Activated naive CD4-positive, alpha-beta T cell treated with anti-CD3 and anti-CD28 coated beads, Interleukin-2, amount 50 U/mL, for 16 hours (primary cell): ENCODE results near the gene HIBCH.
A peak's percentile ranks its signal among the peaks of the same experiment; 100 is the strongest.
"Not testable (repeated sequence)": the region's sequence is repeated elsewhere in the genome, so short reads cannot be mapped to it uniquely, and the experiment has no call there.

Experiments
- DNase-seq: peaks from one replicate; pipeline ENCODE4 v3.0.0-alpha.2; 2020

The HIBCH gene

GRCh38 chr2:190182071-190182524, 137.5 kb downstream of the HIBCH start:
- no peak for DNase-seq

- no peak for DNase-seq
These were observed 138.4 kb downstream of the HIBCH start for GRCh38 chr2:190181123-190181669.

GRCh38 chr2:190180313-190181122, 139.1 kb downstream of the HIBCH start:
- DNase-seq = peak; percentile 16

DNA sequence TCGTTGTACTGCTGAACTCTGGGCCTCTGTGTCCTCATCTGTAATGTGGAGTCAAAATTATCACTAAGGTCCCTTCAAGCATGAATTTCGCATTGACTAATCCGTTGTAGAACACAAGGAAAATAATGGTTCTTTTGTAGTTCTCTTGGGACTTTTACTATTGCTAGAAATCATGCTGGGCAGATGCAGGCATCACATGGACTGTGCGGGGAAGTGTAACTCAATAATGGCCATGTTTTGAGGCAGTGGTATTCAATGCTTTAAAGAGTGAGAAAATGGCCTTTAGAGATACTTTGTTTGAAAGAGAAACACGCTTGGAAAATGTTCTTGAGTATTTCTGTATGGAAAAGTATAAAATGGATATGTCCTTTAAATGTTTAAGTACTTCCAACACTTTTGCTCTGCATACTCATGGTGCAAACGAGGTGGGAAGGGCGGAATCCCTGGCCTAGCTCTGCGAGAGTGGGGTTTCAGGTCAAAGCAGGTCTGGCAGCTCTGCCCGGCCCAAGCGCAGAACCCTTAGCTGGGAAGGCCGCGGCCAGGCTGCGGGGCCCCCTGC, 139.8 kb downstream of the HIBCH start:
- DNase-seq = no peak

DNA sequence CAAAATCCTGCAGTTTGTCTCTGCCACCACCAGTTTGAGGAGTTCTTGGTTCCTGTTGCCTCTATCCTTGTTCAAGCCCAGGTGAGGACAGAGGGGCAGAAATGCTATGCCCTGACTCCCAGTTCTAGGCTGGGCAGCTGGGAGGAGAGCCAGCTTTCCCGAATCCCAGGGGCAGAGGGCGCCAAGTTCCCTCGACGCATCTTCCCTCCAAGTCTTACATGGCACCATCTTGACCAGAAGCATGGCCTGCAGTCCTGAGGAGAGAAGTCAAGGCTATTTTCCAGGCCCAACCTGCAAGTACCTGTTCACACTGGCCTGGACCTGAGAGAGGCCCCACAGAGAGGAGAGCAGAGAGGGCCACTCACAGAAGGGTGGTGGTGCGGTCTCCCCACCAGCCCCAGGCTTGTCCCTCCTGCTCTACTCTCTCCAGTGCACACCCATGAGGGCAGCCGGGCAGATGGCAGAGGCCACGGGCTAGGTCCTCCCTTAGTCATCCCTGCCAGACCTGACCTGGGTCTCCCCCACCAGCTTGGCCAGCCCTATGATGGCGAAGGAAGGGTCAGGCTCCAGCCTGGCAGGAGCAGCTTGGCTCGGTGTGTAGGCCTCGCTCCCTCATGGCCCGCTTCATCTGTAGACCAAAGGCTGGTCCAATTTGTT, 141.4 kb downstream of the HIBCH start:
- no peak for DNase-seq

- DNase-seq = no peak
These were observed 142.2 kb downstream of the HIBCH start for GRCh38 chr2:190177249-190178040.

DNA sequence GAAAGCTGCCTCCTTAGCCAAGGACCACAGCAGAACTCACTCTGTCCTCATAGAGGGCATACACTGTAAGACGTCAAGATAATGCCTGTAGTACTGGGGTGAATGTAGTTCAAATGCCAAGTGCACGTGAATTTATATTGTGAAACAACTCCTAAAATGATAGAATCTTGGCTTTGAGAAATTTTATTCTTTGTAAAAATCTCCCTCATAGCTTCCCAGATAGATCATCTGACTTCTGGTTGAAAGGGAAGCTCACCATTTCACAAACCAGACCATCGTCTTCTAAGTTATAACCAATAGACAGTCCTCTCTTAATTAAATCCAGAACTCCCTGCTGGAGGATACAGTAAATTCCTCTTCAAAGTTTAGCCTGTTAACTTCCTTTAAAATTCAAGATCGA, 146.2 kb downstream of the HIBCH start:
- DNase-seq = no peak

GRCh38 chr2:190170673-190171072, 149.0 kb downstream of the HIBCH start:
- no peak for DNase-seq

GRCh38 chr2:190169221-190170072, 150.2 kb downstream of the HIBCH start:
- DNase-seq = no peak

DNA sequence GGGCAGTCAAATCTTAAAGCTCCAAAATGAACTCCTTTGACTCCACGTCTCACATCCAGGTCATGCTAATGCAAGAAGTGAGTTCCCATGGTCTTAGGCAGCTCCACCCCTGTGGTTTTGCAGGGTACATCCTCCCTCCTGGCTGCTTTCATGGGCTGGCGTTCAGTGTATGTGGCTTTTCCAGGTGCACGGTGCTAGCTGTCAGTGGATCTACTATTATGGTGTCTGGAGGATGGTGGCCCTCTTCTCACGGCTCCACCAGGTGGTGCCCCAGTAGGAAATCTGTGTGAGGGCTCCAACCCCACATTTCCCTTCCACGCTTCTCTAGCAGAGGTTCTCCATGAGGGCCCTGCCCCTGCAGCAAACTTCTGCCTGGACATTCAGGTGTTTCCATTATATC, 151.9 kb downstream of the HIBCH start:
- DNase-seq = no peak

DNA sequence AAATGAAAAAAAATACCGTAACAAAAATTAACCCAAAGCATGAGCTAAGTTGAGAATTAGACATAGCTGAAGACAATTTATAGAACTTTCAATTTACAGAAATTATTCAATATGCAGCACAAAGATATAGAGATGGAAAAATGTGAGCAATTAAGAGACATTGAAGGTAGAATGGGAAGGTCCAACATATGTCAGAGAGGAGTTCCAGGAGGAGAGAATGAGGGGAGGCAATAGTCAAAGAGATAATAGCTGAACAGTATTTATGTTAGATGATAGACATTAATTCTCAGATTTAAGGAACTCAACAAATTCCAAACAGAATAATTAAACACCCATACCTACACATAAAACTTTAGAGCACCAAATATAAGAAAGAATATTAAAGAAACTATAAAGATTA, 154.1 kb downstream of the HIBCH start:
- no peak for DNase-seq

- DNase-seq = no peak
These were observed 156.8 kb downstream of the HIBCH start for GRCh38 chr2:190162851-190163250.

DNA sequence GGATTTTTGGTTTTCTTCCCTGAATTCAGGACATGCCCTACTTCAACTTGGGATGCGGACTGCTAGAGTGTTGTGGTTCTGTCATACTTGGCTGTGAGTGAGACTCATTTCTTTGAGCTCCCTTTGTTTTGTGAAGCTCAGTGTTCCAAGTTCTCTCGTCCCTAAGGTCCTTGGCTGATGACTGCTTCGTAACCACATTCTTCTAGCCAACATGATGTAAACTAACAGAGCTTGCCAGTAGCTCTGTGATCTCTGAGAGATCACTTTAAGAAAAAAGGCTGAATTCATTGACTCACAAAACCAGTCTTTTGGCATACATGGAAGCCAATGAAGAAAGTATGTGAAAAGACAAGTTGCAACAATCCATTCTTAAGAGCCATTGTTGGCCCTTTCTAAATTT, 160.2 kb downstream of the HIBCH start:
- no peak for DNase-seq

DNA sequence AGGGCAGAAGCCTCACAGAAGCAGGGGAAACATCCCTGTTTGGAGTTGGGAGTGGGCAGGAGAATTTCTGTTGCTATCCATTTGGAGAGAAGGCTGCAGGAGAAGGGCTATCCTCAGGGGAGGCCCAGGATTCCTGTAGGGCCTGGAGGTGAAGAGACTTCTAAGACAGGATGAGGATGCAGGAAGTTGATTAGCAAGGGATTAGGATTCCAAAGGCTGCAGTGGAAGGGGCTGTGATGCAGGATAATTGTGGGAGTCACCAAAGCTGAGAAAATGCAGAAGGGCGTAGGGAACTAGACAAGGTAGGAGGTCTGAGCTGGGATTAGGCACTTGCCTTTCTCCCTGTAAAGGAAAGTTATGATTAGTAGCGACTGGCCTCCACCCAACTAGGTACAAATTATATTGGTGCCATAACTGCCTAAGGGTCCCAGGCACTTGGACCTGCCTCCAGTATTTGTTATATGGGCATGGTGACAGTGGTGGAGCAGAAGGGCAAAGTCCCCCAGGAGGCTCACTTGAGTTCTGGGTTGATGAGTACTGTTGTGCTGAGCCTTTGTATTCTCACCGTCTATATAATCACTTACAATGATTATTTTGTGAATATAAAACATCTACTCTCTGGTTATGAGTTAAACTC, 160.7 kb downstream of the HIBCH start:
- no peak for DNase-seq

DNA sequence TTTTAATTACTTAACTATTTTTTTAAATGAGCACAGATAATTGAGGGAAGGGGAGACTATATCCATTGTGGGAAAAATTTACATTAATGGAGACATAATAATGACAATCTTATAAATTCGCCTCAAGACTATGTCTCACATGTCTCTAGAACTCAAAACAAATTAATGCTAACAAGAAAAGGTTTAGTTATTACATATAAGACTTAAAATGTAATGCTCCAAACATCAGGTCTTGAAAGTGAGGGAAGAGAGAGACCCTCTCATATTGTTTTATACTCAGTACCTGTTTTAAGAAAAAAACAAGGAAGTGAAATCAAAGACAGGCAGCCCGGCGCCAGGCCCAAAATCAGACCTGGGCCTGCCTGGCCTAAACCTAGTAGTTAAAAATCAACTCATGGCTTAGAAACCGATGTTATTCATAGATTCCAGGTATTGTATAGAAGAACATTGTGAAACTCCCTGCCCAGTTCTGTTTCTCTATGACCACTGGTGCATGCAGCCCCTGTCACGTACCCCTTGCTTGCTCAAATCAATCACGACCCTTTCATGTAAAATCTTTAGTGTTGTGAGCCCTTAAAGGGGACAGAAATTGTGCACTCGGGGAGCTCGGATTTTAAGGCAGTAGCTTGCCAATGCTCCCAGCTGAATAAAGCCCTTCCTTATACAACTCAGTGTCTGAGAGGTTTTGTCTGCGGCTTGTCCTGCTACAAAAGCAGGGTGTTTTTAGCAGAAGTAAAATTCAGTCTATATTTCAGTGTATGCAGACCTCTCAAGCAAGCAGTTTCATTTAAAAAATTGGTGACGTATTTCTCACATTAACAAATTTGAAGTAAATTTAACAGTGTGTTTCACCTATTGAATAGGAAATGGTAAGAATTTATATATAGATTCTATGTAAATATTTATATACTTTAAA, 161.8 kb downstream of the HIBCH start:
- DNase-seq = not testable (repeated sequence)

DNA sequence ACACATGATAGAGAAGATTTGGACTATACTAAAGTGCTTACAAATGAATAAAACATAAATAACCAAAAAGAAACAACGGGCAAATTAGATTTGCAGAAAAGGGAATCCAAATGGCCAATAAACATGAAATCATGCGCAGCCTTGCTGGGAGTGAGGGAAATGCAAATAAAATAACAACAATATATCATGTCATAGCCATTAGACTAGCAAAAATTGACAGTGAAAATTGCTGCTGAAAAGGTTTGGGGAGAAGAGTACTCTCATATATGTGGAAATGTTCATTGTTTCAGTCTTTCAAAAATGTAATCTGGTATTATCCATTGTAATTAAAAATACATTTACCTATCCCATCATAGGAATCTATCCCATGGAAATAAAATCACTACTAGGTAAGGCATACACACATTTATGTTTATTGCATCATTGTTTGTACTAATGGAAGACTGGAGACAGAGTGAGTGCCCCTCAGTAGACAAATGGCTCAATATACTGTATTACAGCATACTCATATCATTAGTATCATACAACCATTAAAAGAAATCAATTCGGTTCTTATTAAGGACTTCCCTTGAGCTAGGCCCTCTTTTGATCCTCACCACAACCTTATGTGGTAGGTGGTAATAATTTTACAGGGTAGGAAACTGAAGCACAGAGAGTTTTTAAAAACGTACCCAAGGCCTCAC, 163.0 kb downstream of the HIBCH start:
- DNase-seq = no peak
